ENCODE data around the gene SOX15.

DNA sequence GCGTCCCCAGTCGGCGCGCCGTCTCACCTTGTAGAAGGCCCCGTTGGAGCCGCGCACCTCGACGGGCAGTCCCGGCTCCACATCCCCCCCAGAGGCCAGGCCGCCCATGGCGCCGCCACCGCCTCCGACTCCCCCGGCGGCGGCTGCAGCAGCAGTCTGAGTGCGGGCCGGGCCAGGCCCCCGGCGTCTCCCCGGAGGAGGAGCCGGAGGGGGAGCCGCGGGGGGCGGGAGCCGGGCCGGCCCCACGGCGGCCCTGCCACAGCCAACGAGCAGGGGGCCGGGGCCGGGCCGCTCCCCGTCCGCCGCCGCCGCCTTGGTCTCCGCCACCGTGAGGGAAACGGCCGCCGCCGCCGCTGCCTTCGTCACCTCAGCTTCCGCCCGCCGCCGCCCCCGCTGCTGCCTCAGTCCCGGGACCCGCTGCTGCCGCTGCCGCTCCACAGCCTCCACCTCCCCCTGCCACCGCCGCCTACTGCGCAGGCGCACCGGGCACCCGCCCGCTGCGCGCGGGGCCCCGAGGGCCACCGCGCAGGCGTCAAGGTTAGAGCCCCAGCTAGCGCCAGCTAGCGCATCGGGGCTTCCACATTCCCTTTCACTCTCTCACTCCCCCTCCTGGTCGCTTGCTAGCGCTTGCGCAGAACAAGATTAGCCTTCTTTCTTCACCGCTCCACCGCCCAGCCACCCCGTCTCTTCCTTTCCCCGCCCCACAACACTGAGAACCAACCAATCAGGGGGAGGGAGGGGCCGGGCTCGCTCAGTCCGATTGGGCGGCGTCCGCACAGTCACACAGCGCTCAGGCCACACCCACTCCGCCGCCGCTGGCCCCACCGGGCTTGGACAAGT, 24.8 kb upstream of the SOX15 start, which contains the start of gene FXR2:
- TF ChIP-seq, protein P1, sequence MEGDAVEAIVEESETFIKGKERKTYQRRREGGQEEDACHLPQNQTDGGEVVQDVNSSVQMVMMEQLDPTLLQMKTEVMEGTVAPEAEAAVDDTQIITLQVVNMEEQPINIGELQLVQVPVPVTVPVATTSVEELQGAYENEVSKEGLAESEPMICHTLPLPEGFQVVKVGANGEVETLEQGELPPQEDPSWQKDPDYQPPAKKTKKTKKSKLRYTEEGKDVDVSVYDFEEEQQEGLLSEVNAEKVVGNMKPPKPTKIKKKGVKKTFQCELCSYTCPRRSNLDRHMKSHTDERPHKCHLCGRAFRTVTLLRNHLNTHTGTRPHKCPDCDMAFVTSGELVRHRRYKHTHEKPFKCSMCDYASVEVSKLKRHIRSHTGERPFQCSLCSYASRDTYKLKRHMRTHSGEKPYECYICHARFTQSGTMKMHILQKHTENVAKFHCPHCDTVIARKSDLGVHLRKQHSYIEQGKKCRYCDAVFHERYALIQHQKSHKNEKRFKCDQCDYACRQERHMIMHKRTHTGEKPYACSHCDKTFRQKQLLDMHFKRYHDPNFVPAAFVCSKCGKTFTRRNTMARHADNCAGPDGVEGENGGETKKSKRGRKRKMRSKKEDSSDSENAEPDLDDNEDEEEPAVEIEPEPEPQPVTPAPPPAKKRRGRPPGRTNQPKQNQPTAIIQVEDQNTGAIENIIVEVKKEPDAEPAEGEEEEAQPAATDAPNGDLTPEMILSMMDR (IDR thresholded peaks at IDR 0.05) = peak; percentile 60
- no peak for TF ChIP-seq EZH2phosphoT487 (IDR thresholded peaks at IDR 0.05)

All from neural progenitor cell (in vitro differentiated cells).